BLaER1 (cell line): ENCODE measurements around the gene NANOS3.
A peak's percentile ranks its signal among the peaks of the same experiment; 100 is the strongest.

Experiments used
- H3K27ac ChIP-seq: shearing (Covaris generic); formaldehyde crosslinking; 2 replicates; pipeline ENCODE4 v1.8.1; 2022
- H3K27me3 ChIP-seq: shearing (Covaris generic); formaldehyde crosslinking; 2 replicates; pipeline ENCODE4 v1.8.1; 2022
- H3K36me3 ChIP-seq: shearing (Covaris generic); formaldehyde crosslinking; 2 replicates; pipeline ENCODE4 v1.8.1; 2022
- H3K4me1 ChIP-seq: shearing (Covaris generic); formaldehyde crosslinking; 2 replicates; pipeline ENCODE4 v1.8.1; 2022
- H3K4me2 ChIP-seq: shearing (Covaris generic); formaldehyde crosslinking; 2 replicates; pipeline ENCODE4 v1.8.1; 2022
- H3K4me3 ChIP-seq: shearing (Covaris generic); formaldehyde crosslinking; 2 replicates; pipeline ENCODE4 v1.8.1; 2022
- H3K9ac ChIP-seq: shearing (Covaris generic); formaldehyde crosslinking; 2 replicates; pipeline ENCODE4 v1.8.1; 2022
- H3K9me3 ChIP-seq: shearing (Covaris generic); formaldehyde crosslinking; 2 replicates; pipeline ENCODE4 v1.8.1; 2022
- H4K20me1 ChIP-seq: shearing (Covaris generic); formaldehyde crosslinking; 2 replicates; pipeline ENCODE4 v1.8.1; 2022
- Cebpa-rat ChIP-seq: shearing (Covaris generic); IDR thresholded peaks from 2 replicates; pipeline ENCODE4 v1.8.1; 2022

Gene NANOS3

GRCh38 chr19:13894552-13894951 is 17.6 kb downstream of the NANOS3 start:
- no peak for TF ChIP-seq Cebpa-rat
- H3K4me2 ChIP-seq: no peak overlapping the region
- no peak overlapping the region for H3K9ac ChIP-seq
- H3K27ac ChIP-seq: no peak overlapping the region
- no peaks in the 10 kb centered on the region for H3K4me1 ChIP-seq
- no peaks in the 10 kb centered on the region for H3K27me3 ChIP-seq
- H3K36me3 ChIP-seq: no peaks in the 10 kb centered on the region
- no peaks in the 10 kb centered on the region for H4K20me1 ChIP-seq
- no peak overlapping the region for H3K4me3 ChIP-seq
- H3K9me3 ChIP-seq: no peaks in the 10 kb centered on the region

- H3K9me3 ChIP-seq: no peaks in the 10 kb centered on the region
- no peaks in the 10 kb centered on the region for H3K27me3 ChIP-seq
- no peaks in the 10 kb centered on the region for H4K20me1 ChIP-seq
- no peak overlapping the region for H3K4me3 ChIP-seq
- no peak overlapping the region for H3K27ac ChIP-seq
- H3K9ac ChIP-seq: no peak overlapping the region
- no peaks in the 10 kb centered on the region for H3K4me1 ChIP-seq
- no peak overlapping the region for H3K4me2 ChIP-seq
- TF ChIP-seq Cebpa-rat: no peak
- no peaks in the 10 kb centered on the region for H3K36me3 ChIP-seq
These were observed 19.3 kb downstream of the NANOS3 start for GRCh38 chr19:13896227-13896626.

- H4K20me1 ChIP-seq: no peaks in the 10 kb centered on the region
- no peak overlapping the region for H3K4me3 ChIP-seq
- no peak overlapping the region for H3K4me2 ChIP-seq
- H3K9me3 ChIP-seq: no peaks in the 10 kb centered on the region
- no peak overlapping the region for H3K9ac ChIP-seq
- H3K4me1 ChIP-seq: peaks cover 8% of the 10 kb centered on the region; the same call in 1 of the 2 replicates
- no peak overlapping the region for H3K27ac ChIP-seq
- no peak for TF ChIP-seq Cebpa-rat
- H3K36me3 ChIP-seq: no peaks in the 10 kb centered on the region
- no peaks in the 10 kb centered on the region for H3K27me3 ChIP-seq
These were observed 22.5 kb downstream of the NANOS3 start for GRCh38 chr19:13899393-13899792.

- Histone ChIP-seq H3K4me2 (no peak overlapping the region), H3K4me3 (no peak overlapping the region), H3K9me3 (no peaks in the 10 kb centered on the region), H3K27ac (no peak overlapping the region), H3K36me3 (no peaks in the 10 kb centered on the region), H3K27me3 (no peaks in the 10 kb centered on the region), H4K20me1 (no peaks in the 10 kb centered on the region), H3K4me1 (peaks cover 10% of the 10 kb centered on the region), H3K9ac (no peak overlapping the region)
- no peak for TF ChIP-seq Cebpa-rat
These were observed 23.1 kb downstream of the NANOS3 start for GRCh38 chr19:13899912-13900584.

- peaks cover 34% of the 10 kb centered on the region for H3K4me1 ChIP-seq
- no peak overlapping the region for H3K4me2 ChIP-seq
- TF ChIP-seq Cebpa-rat: no peak
- H3K9me3 ChIP-seq: no peaks in the 10 kb centered on the region
- no peak overlapping the region for H3K27ac ChIP-seq
- H3K4me3 ChIP-seq: no peak overlapping the region
- H3K27me3 ChIP-seq: no peaks in the 10 kb centered on the region
- no peaks in the 10 kb centered on the region for H4K20me1 ChIP-seq
- no peaks in the 10 kb centered on the region for H3K36me3 ChIP-seq
- no peak overlapping the region for H3K9ac ChIP-seq
These were observed 26.1 kb downstream of the NANOS3 start for GRCh38 chr19:13902993-13903555.

- peaks cover 17% of the 10 kb centered on the region for H3K36me3 ChIP-seq
- H4K20me1 ChIP-seq: no peaks in the 10 kb centered on the region
- H3K4me2 ChIP-seq: peak within 1 kb of the TSS; percentile 94
- H3K27ac ChIP-seq: peak within 1 kb of the TSS; percentile 81
- peak within 1 kb of the TSS; percentile 90 for H3K4me3 ChIP-seq
- peak within 1 kb of the TSS; percentile 86 for H3K9ac ChIP-seq
- no peaks in the 10 kb centered on the region for H3K9me3 ChIP-seq
- no peak for TF ChIP-seq Cebpa-rat
- no peaks in the 10 kb centered on the region for H3K27me3 ChIP-seq
- peaks cover 49% of the 10 kb centered on the region for H3K4me1 ChIP-seq
These were observed 28.9 kb downstream of the NANOS3 start, which contains the start of the genes BRME1 and CC2D1A for GRCh38 chr19:13905634-13906520. Gene BRME1 (minus strand): TSS chr19:13906117. CDS start chr19:13904892, 1,225 bp downstream. Gene CC2D1A (plus strand): TSS chr19:13906201. CDS start chr19:13906442, 241 bp downstream.

GRCh38 chr19:13906521-13906904 is 29.6 kb downstream of the NANOS3 start:
- H3K27me3 ChIP-seq: no peaks in the 10 kb centered on the region
- H3K27ac ChIP-seq: peak overlapping the region; percentile 81
- peak overlapping the region; percentile 90 for H3K4me3 ChIP-seq
- peak overlapping the region; percentile 94 for H3K4me2 ChIP-seq
- H4K20me1 ChIP-seq: no peaks in the 10 kb centered on the region
- H3K9ac ChIP-seq: peak overlapping the region; percentile 86
- H3K36me3 ChIP-seq: peaks cover 23% of the 10 kb centered on the region
- no peaks in the 10 kb centered on the region for H3K9me3 ChIP-seq
- TF ChIP-seq Cebpa-rat: no peak
- peaks cover 49% of the 10 kb centered on the region for H3K4me1 ChIP-seq

GRCh38 chr19:13906910-13907309 is 30.0 kb downstream of the NANOS3 start:
- H3K4me1 ChIP-seq: peaks cover 49% of the 10 kb centered on the region
- H3K27ac ChIP-seq: peak overlapping the region; percentile 81; the same call in 1 of the 2 replicates
- H3K27me3 ChIP-seq: no peaks in the 10 kb centered on the region
- H3K4me2 ChIP-seq: peak overlapping the region; percentile 94
- no peak for TF ChIP-seq Cebpa-rat
- H3K36me3 ChIP-seq: peaks cover 27% of the 10 kb centered on the region
- peak overlapping the region; percentile 90 for H3K4me3 ChIP-seq
- H3K9ac ChIP-seq: peak overlapping the region; percentile 86
- H4K20me1 ChIP-seq: no peaks in the 10 kb centered on the region
- H3K9me3 ChIP-seq: no peaks in the 10 kb centered on the region

- Histone ChIP-seq H3K27me3 (no peaks in the 10 kb centered on the region), H3K36me3 (peaks cover 45% of the 10 kb centered on the region), H3K4me3 (no peak overlapping the region), H3K9ac (no peak overlapping the region), H3K4me1 (peaks cover 45% of the 10 kb centered on the region), H3K27ac (no peak overlapping the region), H4K20me1 (no peaks in the 10 kb centered on the region), H3K9me3 (no peaks in the 10 kb centered on the region), H3K4me2 (no peak overlapping the region)
- no peak for TF ChIP-seq Cebpa-rat
These were observed 31.7 kb downstream of the NANOS3 start for GRCh38 chr19:13908674-13909073.
